Neural crest cell (in vitro differentiated cells): Measurements from ENCODE around the gene OTOP1. TPM values are rescaled to one million over a fixed set of nuclear protein-coding genes. Genes with fewer than 3 reads are reported as not detected.
"Not testable (repeated sequence)": the region's sequence is repeated elsewhere in the genome, so short reads cannot be mapped to it uniquely, and the experiment has no call there.

ENCODE experiments used
- DNase-seq: peaks from one replicate; pipeline ENCODE4 v3.0.0; 2021; ENCODE audit warnings: low read depth, mixed read lengths, low spot score
- H3K27ac Mint-ChIP-seq: one replicate; pipeline ENCODE4 v1.8.0; 2021; ENCODE audit warnings: mild to moderate bottlenecking, mixed read lengths; ENCODE audit not compliant: unreplicated experiment
- H3K27me3 Mint-ChIP-seq: 2 replicates; pipeline ENCODE4 v1.8.0; 2021; ENCODE audit warnings: low read depth, mild to moderate bottlenecking, mixed read lengths
- H3K36me3 Mint-ChIP-seq: 2 replicates; pipeline ENCODE4 v1.8.0; 2021; ENCODE audit warnings: low read depth, mild to moderate bottlenecking, mixed read lengths
- H3K4me1 Mint-ChIP-seq: 2 replicates; pipeline ENCODE4 v1.8.0; 2021; ENCODE audit warnings: mixed read lengths
- H3K4me3 Mint-ChIP-seq: one replicate; pipeline ENCODE4 v1.8.0; 2021; ENCODE audit warnings: mild to moderate bottlenecking, mixed read lengths
- H3K9me3 Mint-ChIP-seq: 2 replicates; pipeline ENCODE4 v1.8.0; 2021; ENCODE audit warnings: mixed read lengths
- CTCF ChIP-seq: fragments of 200-600 bp; sonication (generic); conservative IDR thresholded peaks from 2 replicates; pipeline ENCODE4 v1.5.0; 2021; ENCODE audit warnings: antibody characterized with exemption, mild to moderate bottlenecking
- total RNA-seq: library from RNA; stranded (reverse); gene quantifications from 2 replicates; pipeline ENCODE4 v1.2.1, GENCODE V29; 2021

The OTOP1 gene
- total RNA-seq, 1 donor from 2014 or later: 0.33 TPM

- H3K36me3 Mint-ChIP-seq: no peaks in the 10 kb centered on the region
- H3K9me3 Mint-ChIP-seq: peaks cover 5% of the 10 kb centered on the region
- no peak for DNase-seq
- H3K27me3 Mint-ChIP-seq: peaks cover 14% of the 10 kb centered on the region
- H3K4me1 Mint-ChIP-seq: peaks cover 16% of the 10 kb centered on the region
- no peak overlapping the region for H3K27ac Mint-ChIP-seq
- H3K4me3 Mint-ChIP-seq: no peak overlapping the region
- no peak for TF ChIP-seq CTCF
Observed at GRCh38 chr4:4204401-4204745, 22.4 kb downstream of the OTOP1 start.

GRCh38 chr4:4203688-4204400, 22.9 kb downstream of the OTOP1 start:
- Mint-ChIP-seq H3K27ac (no peak overlapping the region), H3K36me3 (no peaks in the 10 kb centered on the region), H3K27me3 (peaks cover 13% of the 10 kb centered on the region), H3K9me3 (peaks cover 5% of the 10 kb centered on the region), H3K4me3 (no peak overlapping the region), H3K4me1 (peaks cover 16% of the 10 kb centered on the region)
- no peak for DNase-seq
- no peak for TF ChIP-seq CTCF

- peaks cover 5% of the 10 kb centered on the region for H3K9me3 Mint-ChIP-seq
- H3K4me1 Mint-ChIP-seq: peaks cover 16% of the 10 kb centered on the region
- H3K27ac Mint-ChIP-seq: no peak overlapping the region
- peaks cover 4% of the 10 kb centered on the region for H3K27me3 Mint-ChIP-seq
- no peak for TF ChIP-seq CTCF
- H3K4me3 Mint-ChIP-seq: no peak overlapping the region
- DNase-seq: no peak
- no peaks in the 10 kb centered on the region for H3K36me3 Mint-ChIP-seq
Observed at GRCh38 chr4:4202510-4202909, 24.2 kb downstream of the OTOP1 start.

GRCh38 chr4:4200624-4201023, 26.1 kb downstream of the OTOP1 start:
- H3K4me3 Mint-ChIP-seq: no peak overlapping the region
- no peaks in the 10 kb centered on the region for H3K36me3 Mint-ChIP-seq
- no peaks in the 10 kb centered on the region for H3K9me3 Mint-ChIP-seq
- no peak for DNase-seq
- no peak for TF ChIP-seq CTCF
- H3K27me3 Mint-ChIP-seq: peaks cover 3% of the 10 kb centered on the region
- H3K27ac Mint-ChIP-seq: no peak overlapping the region
- H3K4me1 Mint-ChIP-seq: peaks cover 13% of the 10 kb centered on the region

- peaks cover 10% of the 10 kb centered on the region for H3K27me3 Mint-ChIP-seq
- no peaks in the 10 kb centered on the region for H3K4me1 Mint-ChIP-seq
- no peak overlapping the region for H3K27ac Mint-ChIP-seq
- H3K36me3 Mint-ChIP-seq: no peaks in the 10 kb centered on the region
- H3K4me3 Mint-ChIP-seq: no peak overlapping the region
- H3K9me3 Mint-ChIP-seq: no peaks in the 10 kb centered on the region
- no peak for TF ChIP-seq CTCF
- no peak for DNase-seq
Observed at GRCh38 chr4:4195354-4195753, 31.4 kb downstream of the OTOP1 start.

GRCh38 chr4:4188557-4188956, 38.2 kb downstream of the OTOP1 start:
- DNase-seq, H3K27ac Mint-ChIP-seq, H3K9me3 Mint-ChIP-seq, H3K4me3 Mint-ChIP-seq, H3K4me1 Mint-ChIP-seq, H3K36me3 Mint-ChIP-seq: not testable (repeated sequence)
- peaks cover 45% of the 10 kb centered on the region for H3K27me3 Mint-ChIP-seq
